GM18505 (cell line): ENCODE results near the gene CSGALNACT2.

Source experiments
- ATAC-seq: cut with Tn5 transposase; IDR thresholded peaks from one replicate; pipeline ENCODE4 v1.9.1; 2021; ENCODE audit not compliant: unreplicated experiment
- POLR2A ChIP-seq: IDR thresholded peaks from 4 replicates; pipeline ENCODE4 v1.6.1; 2011; ENCODE audit warnings: borderline replicate concordance; ENCODE audit not compliant: insufficient read depth, insufficient read length; ENCODE audit errors: extremely low read depth

CSGALNACT2 gene

DNA sequence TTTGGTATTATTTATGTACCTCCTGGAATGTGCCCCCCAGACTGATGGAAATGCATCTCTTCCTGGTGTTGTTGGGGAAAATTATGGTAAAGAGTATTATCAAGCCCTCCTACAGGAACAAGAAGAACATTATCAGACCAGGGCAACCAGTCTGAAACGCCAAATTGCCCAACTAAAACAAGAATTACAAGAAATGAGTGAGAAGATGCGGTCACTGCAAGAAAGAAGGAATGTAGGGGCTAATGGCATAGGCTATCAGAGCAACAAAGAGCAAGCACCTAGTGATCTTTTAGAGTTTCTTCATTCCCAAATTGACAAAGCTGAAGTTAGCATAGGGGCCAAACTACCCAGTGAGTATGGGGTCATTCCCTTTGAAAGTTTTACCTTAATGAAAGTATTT lies 17.0 kb downstream of the CSGALNACT2 start:
- no peak for TF ChIP-seq POLR2A
- no peak for ATAC-seq

- no peak for ATAC-seq
- TF ChIP-seq POLR2A = no peak
Observed at GRCh38 chr10:43155741-43156140, 17.5 kb downstream of the CSGALNACT2 start.

GRCh38 chr10:43156590-43157341 lies 18.5 kb downstream of the CSGALNACT2 start:
- no peak for TF ChIP-seq POLR2A
- no peak for ATAC-seq

- TF ChIP-seq POLR2A = no peak
Observed at GRCh38 chr10:43158636-43159035, 20.4 kb downstream of the CSGALNACT2 start.

DNA sequence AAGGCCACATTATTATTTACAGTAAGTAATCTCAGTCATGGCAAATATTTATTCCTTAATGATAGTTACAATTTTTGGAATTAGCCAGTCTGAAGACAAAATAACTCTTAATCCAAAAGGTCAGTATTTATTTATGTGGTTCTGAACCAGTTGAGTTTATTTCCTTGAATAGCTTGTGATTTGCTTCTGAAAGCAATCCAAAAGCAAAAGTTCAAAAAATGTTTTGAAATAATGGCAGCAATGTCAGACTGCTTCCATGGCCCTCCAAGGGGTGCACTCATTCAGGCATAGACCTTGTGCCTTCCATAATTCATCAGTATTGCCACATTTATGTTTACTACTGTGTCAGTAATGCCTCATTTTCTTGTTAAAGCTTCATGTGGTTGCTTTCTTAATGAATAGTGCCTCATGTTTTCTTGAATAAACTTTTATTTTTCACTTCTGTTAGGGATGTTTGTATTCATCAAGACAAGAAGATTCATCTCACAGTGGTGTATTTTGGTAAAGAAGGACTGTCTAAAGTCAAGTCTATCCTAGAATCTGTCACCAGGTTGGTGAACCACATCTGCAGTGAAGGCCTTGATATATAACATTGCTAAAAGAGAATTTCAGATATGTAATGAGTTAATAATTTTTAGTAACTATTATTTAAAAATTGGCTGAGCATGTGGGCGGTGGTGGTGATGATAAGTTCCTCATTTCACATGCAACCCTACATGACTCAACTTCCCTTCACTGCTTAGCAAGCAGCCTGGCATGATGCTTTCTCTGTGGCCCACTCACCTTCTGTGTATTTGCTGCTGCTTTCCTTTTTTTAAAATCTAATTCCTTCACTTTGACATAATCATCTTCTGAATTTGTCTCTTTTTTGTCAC lies 22.0 kb downstream of the CSGALNACT2 start:
- TF ChIP-seq POLR2A = no peak
- ATAC-seq = peak; percentile 61

More at GRCh38 chr10:43158636-43159035, 20.4 kb downstream of the CSGALNACT2 start:
- ATAC-seq = no peak

GRCh38 chr10:43160921-43161255 lies 22.6 kb downstream of the CSGALNACT2 start:
- no peak for TF ChIP-seq POLR2A
- ATAC-seq = peak; percentile 75

DNA sequence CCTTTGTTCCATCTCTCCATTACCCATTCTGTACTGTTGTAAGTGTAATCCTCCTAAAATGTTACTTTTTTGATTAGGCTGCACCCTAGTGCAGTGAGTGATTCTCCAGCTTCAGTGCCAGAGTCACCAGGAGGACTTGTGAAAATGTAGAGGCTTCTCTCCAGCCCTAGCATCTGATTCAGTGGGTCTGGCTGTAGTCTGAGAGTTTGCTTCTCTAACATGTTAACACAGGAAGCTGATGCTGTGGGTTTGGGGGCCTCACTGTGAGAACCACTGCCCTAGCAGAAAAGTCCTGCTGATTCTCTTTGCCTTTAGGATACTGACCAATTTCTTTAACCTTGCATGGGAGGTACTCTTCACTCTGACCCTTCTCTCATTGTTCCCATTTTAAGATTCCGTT lies 24.4 kb downstream of the CSGALNACT2 start:
- ATAC-seq = no peak
- TF ChIP-seq POLR2A = no peak

- ATAC-seq = peak; percentile 25
- no peak for TF ChIP-seq POLR2A
Observed at GRCh38 chr10:43166207-43166879, 28.1 kb downstream of the CSGALNACT2 start.

DNA sequence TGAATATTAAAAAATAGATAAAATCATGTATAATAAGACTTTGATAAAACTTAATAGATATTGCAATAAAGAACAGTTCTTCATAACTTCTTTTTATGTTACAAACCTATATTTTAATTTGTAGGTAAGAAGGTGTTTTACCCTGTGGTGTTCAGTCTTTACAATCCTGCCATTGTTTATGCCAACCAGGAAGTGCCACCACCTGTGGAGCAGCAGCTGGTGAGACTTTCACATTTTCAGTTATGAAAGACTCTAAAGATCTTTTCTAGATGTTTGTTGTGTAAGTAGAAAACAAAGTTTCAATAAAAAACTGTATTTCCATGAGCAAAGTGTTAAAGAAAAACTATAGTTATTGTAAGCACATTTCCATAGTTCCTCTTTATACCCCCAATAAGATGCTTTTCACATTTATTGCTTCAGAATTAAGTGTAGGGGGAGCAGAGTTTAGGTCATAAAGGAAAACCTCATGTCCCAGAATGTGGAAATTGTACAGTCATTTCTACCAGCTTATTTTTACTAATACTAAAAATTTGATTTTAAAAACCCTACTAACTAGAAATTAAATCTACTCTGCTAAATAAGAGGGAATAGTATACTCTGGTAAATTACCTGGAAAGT lies 28.7 kb downstream of the CSGALNACT2 start:
- no peak for TF ChIP-seq POLR2A
- peak; percentile 60 for ATAC-seq

DNA sequence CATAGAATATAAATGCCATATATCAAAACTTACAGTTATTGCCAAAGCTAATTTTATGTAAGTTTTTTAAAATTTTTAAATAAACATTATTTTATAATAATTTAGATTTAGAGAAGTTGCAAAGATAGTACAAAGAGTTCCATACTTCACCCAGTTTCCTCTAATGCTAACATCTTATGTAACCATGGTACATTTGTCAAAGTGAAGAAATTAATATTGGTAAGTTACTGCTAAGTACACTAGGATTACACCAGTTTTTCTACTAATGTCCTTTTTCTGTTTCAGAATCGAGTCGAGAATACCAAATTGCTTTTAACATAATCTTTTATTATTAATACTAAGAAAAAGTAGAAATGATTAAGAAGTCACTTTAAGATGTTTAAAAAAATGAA lies 29.2 kb downstream of the CSGALNACT2 start:
- no peak for TF ChIP-seq POLR2A
- ATAC-seq = no peak

- no peak for ATAC-seq
- no peak for TF ChIP-seq POLR2A
Observed at GRCh38 chr10:43170491-43170890, 32.2 kb downstream of the CSGALNACT2 start.

GRCh38 chr10:43172645-43173044 lies 34.4 kb downstream of the CSGALNACT2 start:
- no peak for ATAC-seq
- TF ChIP-seq POLR2A = no peak

DNA sequence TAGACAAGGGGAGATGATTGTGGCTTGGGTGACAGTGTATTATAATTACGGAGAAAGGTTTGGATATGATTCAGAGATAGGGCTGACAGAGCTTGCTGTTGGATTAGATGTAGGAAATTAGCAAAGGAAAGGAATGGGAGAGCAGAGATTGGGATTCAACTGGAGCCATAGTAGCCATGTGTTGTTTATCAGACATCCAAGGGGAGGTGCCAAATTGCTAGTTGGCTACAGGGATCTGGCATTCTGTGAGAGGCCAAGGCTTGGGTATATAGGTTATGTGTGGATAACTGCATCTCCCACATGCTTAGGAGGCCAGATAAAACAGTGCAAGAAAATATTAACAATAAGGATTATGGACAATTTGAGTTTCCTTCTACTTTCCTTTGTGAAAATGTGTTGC lies 34.9 kb downstream of the CSGALNACT2 start:
- TF ChIP-seq POLR2A = no peak
- no peak for ATAC-seq

DNA sequence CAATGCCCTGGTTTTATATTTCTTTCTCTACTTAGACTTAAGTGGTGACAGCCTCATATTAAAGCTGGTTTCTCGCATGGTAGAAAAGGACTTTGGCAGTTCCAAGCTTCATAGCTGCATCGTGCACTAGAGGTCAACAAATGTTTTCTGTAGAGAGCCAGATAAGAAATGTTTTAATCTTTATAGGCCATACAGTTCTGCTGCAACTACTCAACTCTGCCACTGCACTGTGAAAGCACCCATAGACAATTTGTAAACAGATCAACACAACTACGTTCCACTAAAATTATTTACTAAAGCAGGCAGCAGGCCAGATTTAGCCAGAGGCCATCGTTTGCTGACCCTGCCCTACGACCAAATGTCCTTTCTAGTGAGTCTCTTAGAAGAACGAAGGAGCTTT lies 36.7 kb downstream of the CSGALNACT2 start:
- ATAC-seq = no peak
- TF ChIP-seq POLR2A = no peak

DNA sequence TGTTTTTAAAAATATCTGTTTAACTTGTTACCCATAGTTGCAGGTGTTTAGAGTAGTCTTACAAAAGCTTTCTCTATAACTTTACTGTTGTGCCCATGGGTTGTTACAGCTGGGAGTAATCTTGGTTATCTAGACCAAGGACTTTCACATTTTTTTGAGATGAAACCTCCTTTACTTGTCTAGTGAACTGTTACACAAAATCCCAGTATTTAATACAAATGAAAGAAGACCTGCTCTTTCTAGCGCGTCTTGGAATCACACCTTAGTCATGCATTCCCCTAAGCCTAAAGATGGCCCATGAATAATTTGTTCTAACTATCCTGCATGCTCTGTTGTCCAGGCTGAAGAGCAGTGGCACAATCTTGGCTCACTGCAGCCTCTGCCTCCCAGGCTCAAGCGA lies 38.0 kb downstream of the CSGALNACT2 start:
- no peak for TF ChIP-seq POLR2A
- ATAC-seq = no peak
